Calu3 (cell line): ENCODE measurements around the gene AP1S1. TPM values are rescaled to one million over a fixed set of nuclear protein-coding genes. Genes with fewer than 3 reads are reported as not detected.
"Not testable (repeated sequence)": the region's sequence is repeated elsewhere in the genome, so short reads cannot be mapped to it uniquely, and the experiment has no call there.

ENCODE experiments used
- BruUV-seq: library from RNA; stranded (reverse); fragments of 400-500 nt; replicated peaks from 2 replicates; lab custom pipeline; 2021; lab: Mats Ljungman, UMichigan
- CTCF ChIA-PET: fragments of 300-600 bp; sonication (Branson Sonifier 250); formaldehyde crosslinking; loops from one replicate; lab custom pipeline; 2022; ENCODE audit warnings: antibody characterized with exemption; lab: Charles Lee
- DNase-seq: peaks from one replicate; pipeline ENCODE4 v3.0.0; 2022
- H3K27ac Mint-ChIP-seq: one replicate; pipeline ENCODE4 v1.8.0; 2022; ENCODE audit warnings: mixed read lengths; ENCODE audit not compliant: unreplicated experiment
- H3K27me3 Mint-ChIP-seq: one replicate; pipeline ENCODE4 v1.8.0; 2022; ENCODE audit warnings: mixed read lengths; ENCODE audit not compliant: unreplicated experiment
- H3K36me3 Mint-ChIP-seq: one replicate; pipeline ENCODE4 v1.8.0; 2022; ENCODE audit warnings: mild to moderate bottlenecking, moderate library complexity, mixed read lengths; ENCODE audit not compliant: insufficient read depth, unreplicated experiment
- H3K4me1 Mint-ChIP-seq: one replicate; pipeline ENCODE4 v1.8.0; 2022; ENCODE audit warnings: mild to moderate bottlenecking, low read depth, mixed read lengths; ENCODE audit not compliant: unreplicated experiment
- H3K4me3 Mint-ChIP-seq: one replicate; pipeline ENCODE4 v1.8.0; 2022; ENCODE audit warnings: mild to moderate bottlenecking, low read depth, moderate library complexity, mixed read lengths; ENCODE audit not compliant: unreplicated experiment
- H3K9me3 Mint-ChIP-seq: one replicate; pipeline ENCODE4 v1.8.0; 2022; ENCODE audit warnings: low read depth, mixed read lengths; ENCODE audit not compliant: unreplicated experiment
- intact Hi-C: fragments of 100-400 bp; cut with micrococcal nuclease; formaldehyde crosslinking; loops from one replicate; pipeline ENCODE4 v1.10.0; 2022; ENCODE audit not compliant: unreplicated experiment
- total RNA-seq: library from RNA; stranded (reverse); gene quantifications from 2 replicates; pipeline ENCODE4 v1.2.3, GENCODE V29; 2022
- TF ChIP-seq, protein P1 (sequence below): fragments of 200-600 bp; IDR thresholded peaks from one replicate; pipeline ENCODE4 v1.8.0; 2022; ENCODE audit warnings: antibody characterized with exemption; ENCODE audit not compliant: unreplicated experiment

Gene AP1S1
- total RNA-seq, 1 experiment from 2014 or later = 45.6 TPM

DNA sequence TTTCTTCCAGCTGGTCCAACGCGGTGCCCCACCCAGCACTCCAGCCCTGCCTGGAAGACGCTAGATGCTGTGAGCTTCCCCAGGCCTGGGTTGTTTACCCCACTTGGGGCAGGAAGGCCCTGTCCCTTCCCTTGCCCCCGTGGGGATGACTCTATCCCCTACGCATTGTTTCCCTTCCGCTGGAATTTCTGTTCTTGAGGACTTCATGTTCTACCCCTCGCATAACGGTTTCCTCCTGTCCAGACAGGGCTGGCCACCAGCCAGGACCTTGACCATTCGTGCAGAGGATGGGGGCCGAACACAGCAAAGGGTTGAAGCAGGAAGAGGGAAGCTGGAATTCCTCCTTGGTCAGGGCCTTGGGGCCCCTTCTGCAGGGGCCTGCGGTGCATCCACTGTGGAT lies 42.0 kb upstream of the AP1S1 start:
- no peak overlapping the region for H3K27ac Mint-ChIP-seq

DNA sequence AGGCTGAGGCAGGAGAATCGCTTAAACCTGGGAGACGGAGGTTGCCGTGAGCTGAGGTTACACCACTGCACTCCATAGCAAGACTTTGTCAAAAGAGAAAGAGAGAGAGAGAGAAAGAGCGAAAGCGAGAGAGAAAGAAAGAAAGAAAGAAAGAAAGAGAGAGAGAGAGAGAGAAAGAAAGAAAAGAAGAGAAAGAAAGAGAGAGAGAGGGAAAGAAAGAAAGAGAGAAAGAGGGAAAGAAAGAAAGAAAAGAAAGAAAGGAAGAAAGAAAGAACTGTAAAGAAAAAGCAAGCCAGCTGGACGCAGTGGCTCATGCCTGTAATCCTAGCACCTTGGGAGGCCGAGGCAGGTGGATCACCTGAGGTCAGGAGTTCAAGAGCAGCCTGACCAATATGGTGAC lies 41.1 kb upstream of the AP1S1 start:
- H3K4me1 Mint-ChIP-seq = peaks cover 12% of the 10 kb centered on the region
- BruUV-seq, CTCF ChIA-PET: not testable (repeated sequence)

More for the DNA sequence above, 42.0 kb upstream of the AP1S1 start:
- Mint-ChIP-seq H3K9me3 (no peaks in the 10 kb centered on the region), H3K4me1 (peaks cover 12% of the 10 kb centered on the region), H3K27me3 (no peaks in the 10 kb centered on the region), H3K4me3 (no peak overlapping the region), H3K36me3 (no peaks in the 10 kb centered on the region)
- intact Hi-C loops = no loop called here
- CTCF ChIA-PET = no interaction called here
- TF ChIP-seq, protein P1, sequence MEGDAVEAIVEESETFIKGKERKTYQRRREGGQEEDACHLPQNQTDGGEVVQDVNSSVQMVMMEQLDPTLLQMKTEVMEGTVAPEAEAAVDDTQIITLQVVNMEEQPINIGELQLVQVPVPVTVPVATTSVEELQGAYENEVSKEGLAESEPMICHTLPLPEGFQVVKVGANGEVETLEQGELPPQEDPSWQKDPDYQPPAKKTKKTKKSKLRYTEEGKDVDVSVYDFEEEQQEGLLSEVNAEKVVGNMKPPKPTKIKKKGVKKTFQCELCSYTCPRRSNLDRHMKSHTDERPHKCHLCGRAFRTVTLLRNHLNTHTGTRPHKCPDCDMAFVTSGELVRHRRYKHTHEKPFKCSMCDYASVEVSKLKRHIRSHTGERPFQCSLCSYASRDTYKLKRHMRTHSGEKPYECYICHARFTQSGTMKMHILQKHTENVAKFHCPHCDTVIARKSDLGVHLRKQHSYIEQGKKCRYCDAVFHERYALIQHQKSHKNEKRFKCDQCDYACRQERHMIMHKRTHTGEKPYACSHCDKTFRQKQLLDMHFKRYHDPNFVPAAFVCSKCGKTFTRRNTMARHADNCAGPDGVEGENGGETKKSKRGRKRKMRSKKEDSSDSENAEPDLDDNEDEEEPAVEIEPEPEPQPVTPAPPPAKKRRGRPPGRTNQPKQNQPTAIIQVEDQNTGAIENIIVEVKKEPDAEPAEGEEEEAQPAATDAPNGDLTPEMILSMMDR = no peak
- BruUV-seq = no TSS peak
- no peak for DNase-seq

DNA sequence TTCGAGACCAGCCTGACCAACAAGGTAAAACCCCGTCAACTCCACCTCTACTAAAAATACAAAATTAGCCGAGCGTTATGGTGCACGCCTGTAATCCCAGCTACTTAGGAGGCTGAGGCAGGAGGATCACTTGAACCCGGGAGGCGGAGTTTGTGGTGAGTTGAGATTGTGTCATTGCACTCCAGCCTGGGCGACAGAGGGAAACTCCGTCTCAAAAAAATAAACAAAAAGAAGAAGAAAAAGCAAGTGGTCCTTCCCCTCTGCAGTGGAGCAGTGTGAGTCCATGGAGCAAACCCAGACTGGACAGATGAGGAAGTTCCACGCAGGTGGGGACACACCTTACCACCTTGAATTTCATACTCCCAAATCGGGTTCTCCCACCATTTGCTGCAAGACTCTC lies 40.4 kb upstream of the AP1S1 start:
- DNase-seq = no peak
- CTCF ChIA-PET = no interaction called here
- H3K4me1 Mint-ChIP-seq = peaks cover 6% of the 10 kb centered on the region
- no peaks in the 10 kb centered on the region for H3K27me3 Mint-ChIP-seq
- no peak overlapping the region for H3K4me3 Mint-ChIP-seq
- TF ChIP-seq, protein P1 = no peak
- no peaks in the 10 kb centered on the region for H3K9me3 Mint-ChIP-seq
- H3K27ac Mint-ChIP-seq = no peak overlapping the region
- no TSS peak for BruUV-seq
- no peaks in the 10 kb centered on the region for H3K36me3 Mint-ChIP-seq
- intact Hi-C loops = no loop called here

More for the DNA sequence above, 41.1 kb upstream of the AP1S1 start:
- H3K27me3 Mint-ChIP-seq, H3K9me3 Mint-ChIP-seq, H3K36me3 Mint-ChIP-seq, H3K27ac Mint-ChIP-seq, H3K4me3 Mint-ChIP-seq, intact Hi-C loops, DNase-seq: not testable (repeated sequence)

DNA sequence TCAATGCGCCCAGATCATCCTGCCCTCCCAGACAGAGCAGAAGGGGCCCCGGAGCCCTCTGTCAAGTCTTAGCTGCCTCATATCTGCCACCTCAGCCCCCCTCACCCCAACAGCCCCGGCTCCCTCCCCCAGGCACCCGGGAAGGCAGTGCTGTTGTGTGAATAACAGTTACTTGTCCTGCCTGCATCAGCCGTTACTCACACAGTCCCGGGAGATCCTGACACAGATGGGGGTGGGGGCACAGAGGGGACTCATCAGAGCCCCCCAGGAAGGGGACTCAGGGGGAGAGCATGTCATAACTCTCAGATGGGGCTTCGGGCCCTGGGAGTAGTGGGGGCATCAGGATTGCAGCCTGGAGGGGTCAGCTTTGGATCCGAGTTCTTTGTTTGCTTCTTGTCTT lies 39.8 kb upstream of the AP1S1 start:
- H3K27me3 Mint-ChIP-seq = no peaks in the 10 kb centered on the region
- intact Hi-C loops = no loop called here
- no TSS peak for BruUV-seq
- no peaks in the 10 kb centered on the region for H3K9me3 Mint-ChIP-seq
- no peak for DNase-seq
- H3K4me3 Mint-ChIP-seq = no peak overlapping the region
- TF ChIP-seq, protein P1 = no peak
- H3K27ac Mint-ChIP-seq = no peak overlapping the region
- H3K4me1 Mint-ChIP-seq = no peaks in the 10 kb centered on the region
- H3K36me3 Mint-ChIP-seq = no peaks in the 10 kb centered on the region
- CTCF ChIA-PET = no interaction called here

DNA sequence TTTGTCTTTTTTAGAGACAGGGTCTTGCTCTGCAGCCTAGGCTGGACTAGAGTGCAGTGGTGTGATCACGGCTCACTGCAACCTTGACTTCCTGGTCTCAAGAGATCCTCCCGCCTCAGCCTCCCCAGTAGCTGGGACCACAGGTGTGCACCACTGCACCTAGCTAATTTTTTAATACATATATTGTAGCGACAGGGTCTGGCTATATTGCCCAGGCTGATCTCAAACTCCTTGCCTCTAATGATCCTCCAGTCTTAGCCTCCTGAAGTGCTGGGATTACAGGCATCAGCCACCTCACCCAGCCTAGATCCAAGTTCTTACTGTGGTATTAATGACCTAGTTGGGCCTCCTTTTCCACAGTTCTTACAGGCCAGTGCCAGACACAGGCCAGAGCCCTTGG lies 39.1 kb upstream of the AP1S1 start:
- CTCF ChIA-PET = no interaction called here
- Mint-ChIP-seq H3K9me3 (no peaks in the 10 kb centered on the region), H3K27ac (no peak overlapping the region), H3K4me1 (no peaks in the 10 kb centered on the region), H3K4me3 (no peak overlapping the region), H3K36me3 (no peaks in the 10 kb centered on the region), H3K27me3 (no peaks in the 10 kb centered on the region)
- TF ChIP-seq, protein P1 = no peak
- intact Hi-C loops = no loop called here
- no TSS peak for BruUV-seq
- no peak for DNase-seq
